GM12865 (cell line): ENCODE results near the gene PCDH19.
"Not testable (repeated sequence)": the region's sequence is repeated elsewhere in the genome, so short reads cannot be mapped to it uniquely, and the experiment has no call there.

Experiments used
- DNase-seq: peaks from one replicate; pipeline ENCODE4 v3.0.0; 2010; ENCODE audit warnings: low read depth
- H3K4me3 ChIP-seq: 2 replicates; pipeline ENCODE4 v1.5.1; 2011; ENCODE audit warnings: mild to moderate bottlenecking, low read depth, low read length, control low read depth
- TF ChIP-seq, protein P1 (sequence below): IDR thresholded peaks from 2 replicates; pipeline ENCODE4 v1.5.1; 2011; ENCODE audit warnings: low read length, control low read depth, low read depth, inconsistent platforms; ENCODE audit not compliant: insufficient read depth; ENCODE audit errors: missing control alignments

The PCDH19 gene, protein sequence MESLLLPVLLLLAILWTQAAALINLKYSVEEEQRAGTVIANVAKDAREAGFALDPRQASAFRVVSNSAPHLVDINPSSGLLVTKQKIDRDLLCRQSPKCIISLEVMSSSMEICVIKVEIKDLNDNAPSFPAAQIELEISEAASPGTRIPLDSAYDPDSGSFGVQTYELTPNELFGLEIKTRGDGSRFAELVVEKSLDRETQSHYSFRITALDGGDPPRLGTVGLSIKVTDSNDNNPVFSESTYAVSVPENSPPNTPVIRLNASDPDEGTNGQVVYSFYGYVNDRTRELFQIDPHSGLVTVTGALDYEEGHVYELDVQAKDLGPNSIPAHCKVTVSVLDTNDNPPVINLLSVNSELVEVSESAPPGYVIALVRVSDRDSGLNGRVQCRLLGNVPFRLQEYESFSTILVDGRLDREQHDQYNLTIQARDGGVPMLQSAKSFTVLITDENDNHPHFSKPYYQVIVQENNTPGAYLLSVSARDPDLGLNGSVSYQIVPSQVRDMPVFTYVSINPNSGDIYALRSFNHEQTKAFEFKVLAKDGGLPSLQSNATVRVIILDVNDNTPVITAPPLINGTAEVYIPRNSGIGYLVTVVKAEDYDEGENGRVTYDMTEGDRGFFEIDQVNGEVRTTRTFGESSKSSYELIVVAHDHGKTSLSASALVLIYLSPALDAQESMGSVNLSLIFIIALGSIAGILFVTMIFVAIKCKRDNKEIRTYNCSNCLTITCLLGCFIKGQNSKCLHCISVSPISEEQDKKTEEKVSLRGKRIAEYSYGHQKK (N-terminal part only)

DNA sequence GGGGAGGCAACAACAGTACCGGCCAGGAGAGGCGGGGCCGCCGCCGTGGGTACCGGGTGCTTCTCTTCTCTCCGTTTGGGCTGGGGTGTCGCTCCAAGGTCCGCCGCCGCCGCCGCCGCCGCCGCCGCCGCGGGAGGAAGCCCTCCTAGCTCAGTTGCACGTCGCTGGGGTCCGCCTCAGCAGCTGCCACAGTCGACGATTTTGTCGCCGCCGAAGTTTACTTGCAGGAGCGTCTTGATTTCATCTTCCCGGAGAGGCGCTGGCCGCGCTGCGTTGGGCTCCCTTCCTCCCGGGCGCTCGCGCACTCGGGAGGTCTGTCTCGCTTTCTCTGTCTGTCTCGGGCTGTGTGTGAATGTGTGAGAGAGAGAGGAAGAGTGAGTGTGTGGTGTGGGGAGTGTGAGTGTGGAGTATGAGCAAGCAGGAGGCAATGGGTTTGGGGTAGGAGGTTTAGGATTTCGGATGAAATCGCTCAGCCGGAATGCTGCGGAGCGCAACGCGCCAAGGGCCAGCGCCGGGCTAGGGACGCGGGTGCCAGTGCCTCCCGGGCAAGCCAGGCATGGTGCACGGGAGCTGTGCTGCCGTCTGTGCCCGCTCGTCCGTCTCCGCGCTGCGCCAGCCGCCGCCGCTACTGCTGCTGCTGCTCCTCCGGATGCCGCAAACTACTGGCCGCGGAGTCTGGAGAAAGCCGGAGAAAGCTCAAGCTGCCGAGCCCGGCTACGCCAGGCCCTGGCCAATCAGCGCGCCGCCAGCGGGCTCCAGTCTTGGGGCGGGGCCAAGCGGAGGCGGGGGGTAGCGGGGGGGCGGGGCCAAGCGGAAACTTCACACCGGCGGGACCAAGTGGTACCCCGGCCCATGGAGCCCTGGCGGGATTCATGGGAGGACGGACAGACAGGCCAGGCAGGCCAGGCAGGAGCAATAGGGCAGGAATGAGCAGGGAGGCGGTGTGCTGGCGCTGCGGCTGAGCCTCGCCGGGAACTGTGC, at the start of gene PCDH19:
TSS of gene PCDH19 (minus strand) at position 664 of the 981 bp plus-strand sequence. CDS start 1,676 bp downstream, outside the sequence.
- peak; percentile 4 for DNase-seq
- TF ChIP-seq, protein P1, sequence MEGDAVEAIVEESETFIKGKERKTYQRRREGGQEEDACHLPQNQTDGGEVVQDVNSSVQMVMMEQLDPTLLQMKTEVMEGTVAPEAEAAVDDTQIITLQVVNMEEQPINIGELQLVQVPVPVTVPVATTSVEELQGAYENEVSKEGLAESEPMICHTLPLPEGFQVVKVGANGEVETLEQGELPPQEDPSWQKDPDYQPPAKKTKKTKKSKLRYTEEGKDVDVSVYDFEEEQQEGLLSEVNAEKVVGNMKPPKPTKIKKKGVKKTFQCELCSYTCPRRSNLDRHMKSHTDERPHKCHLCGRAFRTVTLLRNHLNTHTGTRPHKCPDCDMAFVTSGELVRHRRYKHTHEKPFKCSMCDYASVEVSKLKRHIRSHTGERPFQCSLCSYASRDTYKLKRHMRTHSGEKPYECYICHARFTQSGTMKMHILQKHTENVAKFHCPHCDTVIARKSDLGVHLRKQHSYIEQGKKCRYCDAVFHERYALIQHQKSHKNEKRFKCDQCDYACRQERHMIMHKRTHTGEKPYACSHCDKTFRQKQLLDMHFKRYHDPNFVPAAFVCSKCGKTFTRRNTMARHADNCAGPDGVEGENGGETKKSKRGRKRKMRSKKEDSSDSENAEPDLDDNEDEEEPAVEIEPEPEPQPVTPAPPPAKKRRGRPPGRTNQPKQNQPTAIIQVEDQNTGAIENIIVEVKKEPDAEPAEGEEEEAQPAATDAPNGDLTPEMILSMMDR: no peak
- H3K4me3 ChIP-seq: no peak within 1 kb of the TSS

DNA sequence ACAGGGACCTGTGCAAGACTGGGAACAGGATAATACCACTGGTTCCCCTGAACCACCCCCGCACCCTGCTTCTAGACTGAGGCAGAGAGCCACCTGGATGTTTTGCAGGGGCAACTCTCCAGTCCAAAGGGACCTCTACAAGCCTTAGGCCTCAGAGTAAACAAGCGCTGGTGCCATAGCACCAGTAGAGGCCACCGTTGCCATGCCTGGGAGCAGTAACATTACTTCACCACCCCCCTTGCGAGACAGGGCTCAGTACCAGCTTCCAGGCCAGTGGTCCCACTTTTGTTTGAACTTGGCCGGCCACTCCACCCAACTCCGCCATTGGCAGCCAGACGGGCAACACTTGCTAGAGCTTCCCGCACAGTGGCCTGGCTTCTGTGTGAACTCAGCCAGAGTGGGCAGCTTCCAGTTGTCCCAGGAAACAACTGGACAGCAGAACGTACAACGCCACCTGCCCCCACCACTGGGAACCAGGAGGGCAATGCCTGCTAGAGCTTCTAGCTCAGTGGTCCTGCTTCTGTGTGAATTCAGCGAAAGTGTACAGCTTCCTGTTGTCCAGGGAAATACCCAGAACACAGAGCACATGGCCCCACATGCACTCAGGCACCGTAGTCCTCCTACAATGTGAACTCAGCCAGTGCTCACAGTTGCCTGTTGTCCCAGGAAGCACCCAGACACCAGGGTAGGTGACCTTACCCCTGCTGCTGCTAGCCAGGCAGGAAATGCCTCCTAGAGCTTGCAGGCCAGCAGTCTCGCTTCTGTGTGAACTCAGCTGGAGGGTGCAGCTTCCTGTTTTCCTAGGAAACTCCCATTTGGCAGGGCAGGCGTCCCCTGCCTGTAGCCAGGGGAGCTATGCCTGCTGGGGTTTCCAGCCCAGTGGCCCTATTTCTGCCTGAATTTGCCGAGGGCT, 39.9 kb upstream of the PCDH19 start:
- TF ChIP-seq, protein P1: no peak
- H3K4me3 ChIP-seq: no peak overlapping the region
- DNase-seq: peak; percentile 1

DNA sequence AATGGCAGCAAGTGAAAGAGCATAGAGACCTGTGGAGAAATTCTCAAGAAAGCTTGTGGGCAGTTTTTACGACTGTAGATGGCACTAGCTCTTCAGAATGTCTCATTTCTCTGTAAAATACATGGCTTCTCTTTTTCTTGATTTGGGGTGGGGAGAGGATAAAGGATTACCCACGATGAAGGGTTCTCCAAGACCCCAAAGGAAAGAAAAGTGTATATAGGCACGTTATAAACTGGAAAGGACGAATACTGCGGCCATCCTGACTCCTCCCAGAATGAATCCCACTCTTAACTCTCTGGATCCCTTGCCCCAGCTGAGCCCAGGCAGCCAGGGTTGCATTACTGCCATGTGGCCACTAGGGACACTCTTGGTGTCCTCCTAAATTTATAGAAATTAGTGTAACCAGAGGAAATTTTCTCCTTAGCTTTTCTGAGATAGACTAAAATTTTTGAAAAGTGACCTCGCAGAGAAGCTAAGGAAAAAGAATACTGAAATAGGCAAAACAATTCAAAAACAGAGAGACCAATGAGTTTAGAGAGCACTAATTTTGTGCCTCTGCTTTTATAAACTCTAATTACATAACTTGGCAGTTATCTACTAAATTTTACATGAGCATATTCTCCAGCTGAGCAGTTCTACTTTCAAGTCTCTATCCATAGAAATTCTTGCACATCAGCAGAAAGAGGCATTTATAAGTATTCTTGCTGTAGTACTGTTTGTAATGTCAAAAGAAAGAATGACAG, 37.8 kb upstream of the PCDH19 start:
- no peak for DNase-seq
- no peak overlapping the region for H3K4me3 ChIP-seq
- TF ChIP-seq, protein P1: peak; percentile 57

DNA sequence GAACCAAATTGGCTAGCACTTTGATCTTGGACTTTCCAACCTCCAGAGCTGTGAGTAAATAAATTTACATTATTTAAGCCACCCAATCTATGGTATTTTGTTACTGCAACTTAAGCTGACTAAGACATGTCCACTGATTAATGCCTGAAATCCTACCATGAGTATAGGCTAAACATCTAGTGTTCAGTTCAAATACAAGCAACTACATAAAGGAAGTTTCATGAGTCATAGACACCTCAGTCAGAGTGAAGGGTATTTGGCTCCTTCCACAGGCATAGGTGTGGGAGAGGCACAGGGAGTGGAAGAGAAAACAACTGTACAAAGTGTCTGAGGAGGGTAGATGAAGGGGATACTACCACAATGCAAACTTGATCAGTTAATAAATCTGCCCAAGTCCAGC, 35.5 kb upstream of the PCDH19 start:
- no peak for DNase-seq
- TF ChIP-seq, protein P1: no peak
- no peak overlapping the region for H3K4me3 ChIP-seq

DNA sequence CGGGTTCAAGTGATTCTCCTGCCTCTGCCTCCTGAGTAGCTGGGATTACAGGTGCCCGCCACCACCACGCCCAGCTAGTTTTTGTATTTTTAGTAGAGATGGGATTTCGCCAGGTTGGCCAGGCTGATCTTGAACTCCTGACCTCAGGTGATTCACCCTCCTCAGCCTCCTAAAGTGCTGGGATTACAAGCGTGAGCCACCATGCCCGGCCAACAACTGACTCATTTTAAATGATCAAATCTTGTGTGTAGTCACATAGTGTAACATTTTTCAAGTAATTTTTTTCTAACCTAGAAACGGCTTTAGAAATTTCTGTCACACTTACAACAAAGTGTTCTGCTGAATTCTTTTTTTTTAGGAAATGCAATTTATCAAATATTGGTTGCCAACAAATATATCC, 31.2 kb upstream of the PCDH19 start:
- not testable (repeated sequence) for DNase-seq, H3K4me3 ChIP-seq

DNA sequence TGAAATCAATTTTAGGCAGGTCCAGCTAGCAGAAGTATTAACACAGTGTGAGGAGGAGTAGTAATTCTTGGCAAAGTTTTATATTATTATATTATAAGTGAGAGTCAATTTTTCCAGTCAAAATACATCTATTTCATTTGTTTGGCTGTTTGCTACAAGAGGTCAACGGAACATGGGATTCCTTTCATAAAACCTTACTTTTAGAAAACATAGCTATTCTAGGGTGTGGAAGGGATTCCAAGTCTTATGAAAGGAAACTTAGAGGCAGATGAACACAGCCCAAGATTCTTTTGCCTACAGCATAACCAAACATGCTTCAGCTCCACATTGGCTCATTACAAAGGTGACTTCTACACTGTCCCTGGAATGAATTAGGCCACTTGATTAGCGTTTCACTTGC, 29.9 kb upstream of the PCDH19 start:
- DNase-seq: no peak
- TF ChIP-seq, protein P1: no peak

More for the DNA sequence above, 29.9 kb upstream of the PCDH19 start:
- no peak overlapping the region for H3K4me3 ChIP-seq
